OCI-LY7 (cell line): ENCODE data around the gene KRTAP4-6.

Experiments
- CTCF ChIP-seq: fragments of 200-600 bp; sonication (generic); conservative IDR thresholded peaks from 2 replicates; pipeline ENCODE4 v1.5.1; 2014; ENCODE audit warnings: mild to moderate bottlenecking, antibody characterized with exemption, low read length, moderate library complexity, mixed read lengths
- EZH2phosphoT487 ChIP-seq: fragments of 200-600 bp; sonication (generic); IDR thresholded peaks from 2 replicates; pipeline ENCODE4 v1.6.1; 2018; ENCODE audit warnings: low read depth, borderline replicate concordance, mild to moderate bottlenecking, mixed run types, antibody characterized with exemption, low read length, moderate library complexity, mixed read lengths

- TF ChIP-seq CTCF (no peak), EZH2phosphoT487 (no peak)
These were observed 7.3 kb upstream of the KRTAP4-6 start for GRCh38 chr17:41147531-41148204.
